ENCODE data around the gene PSMB10.
"Not testable (repeated sequence)": the region's sequence is repeated elsewhere in the genome, so short reads cannot be mapped to it uniquely, and the experiment has no call there.

DNA sequence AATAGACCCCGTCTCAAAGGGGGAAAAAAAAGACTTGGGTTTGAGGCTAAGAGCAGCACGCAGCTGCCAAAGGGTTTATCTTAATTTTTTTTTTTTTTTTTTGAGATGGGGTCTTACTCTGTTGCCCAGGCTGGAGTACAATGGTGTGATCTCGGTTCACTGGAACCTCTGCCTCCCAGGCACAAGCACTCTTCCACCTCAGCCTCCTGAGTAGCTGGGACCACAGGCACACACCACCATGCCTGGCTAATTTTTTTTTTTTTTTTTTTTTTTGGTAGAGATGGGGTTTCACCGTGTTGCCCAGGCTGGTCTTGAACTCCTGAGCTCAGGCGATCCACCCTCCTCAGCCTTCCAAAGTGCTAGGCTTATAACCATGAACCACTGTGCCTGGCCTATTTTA is 1.1 kb upstream of the PSMB10 start:
- TF ChIP-seq, protein P1, sequence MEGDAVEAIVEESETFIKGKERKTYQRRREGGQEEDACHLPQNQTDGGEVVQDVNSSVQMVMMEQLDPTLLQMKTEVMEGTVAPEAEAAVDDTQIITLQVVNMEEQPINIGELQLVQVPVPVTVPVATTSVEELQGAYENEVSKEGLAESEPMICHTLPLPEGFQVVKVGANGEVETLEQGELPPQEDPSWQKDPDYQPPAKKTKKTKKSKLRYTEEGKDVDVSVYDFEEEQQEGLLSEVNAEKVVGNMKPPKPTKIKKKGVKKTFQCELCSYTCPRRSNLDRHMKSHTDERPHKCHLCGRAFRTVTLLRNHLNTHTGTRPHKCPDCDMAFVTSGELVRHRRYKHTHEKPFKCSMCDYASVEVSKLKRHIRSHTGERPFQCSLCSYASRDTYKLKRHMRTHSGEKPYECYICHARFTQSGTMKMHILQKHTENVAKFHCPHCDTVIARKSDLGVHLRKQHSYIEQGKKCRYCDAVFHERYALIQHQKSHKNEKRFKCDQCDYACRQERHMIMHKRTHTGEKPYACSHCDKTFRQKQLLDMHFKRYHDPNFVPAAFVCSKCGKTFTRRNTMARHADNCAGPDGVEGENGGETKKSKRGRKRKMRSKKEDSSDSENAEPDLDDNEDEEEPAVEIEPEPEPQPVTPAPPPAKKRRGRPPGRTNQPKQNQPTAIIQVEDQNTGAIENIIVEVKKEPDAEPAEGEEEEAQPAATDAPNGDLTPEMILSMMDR (IDR thresholded peaks at IDR 0.05; ENCODE audit: low read depth, low read length), result not testable (repeated sequence)
- not testable (repeated sequence) for TF ChIP-seq EZH2phosphoT487 (IDR thresholded peaks at IDR 0.05; ENCODE audit: low read depth)
